HG02870 (cell line): ENCODE measurements around the gene FBXL16.

Experiments used
- ATAC-seq: cut with Tn5 transposase; IDR thresholded peaks from one replicate; pipeline ENCODE4 v1.9.1; 2021; ENCODE audit warnings: mild to moderate bottlenecking, moderate library complexity; ENCODE audit not compliant: unreplicated experiment

FBXL16 gene

DNA sequence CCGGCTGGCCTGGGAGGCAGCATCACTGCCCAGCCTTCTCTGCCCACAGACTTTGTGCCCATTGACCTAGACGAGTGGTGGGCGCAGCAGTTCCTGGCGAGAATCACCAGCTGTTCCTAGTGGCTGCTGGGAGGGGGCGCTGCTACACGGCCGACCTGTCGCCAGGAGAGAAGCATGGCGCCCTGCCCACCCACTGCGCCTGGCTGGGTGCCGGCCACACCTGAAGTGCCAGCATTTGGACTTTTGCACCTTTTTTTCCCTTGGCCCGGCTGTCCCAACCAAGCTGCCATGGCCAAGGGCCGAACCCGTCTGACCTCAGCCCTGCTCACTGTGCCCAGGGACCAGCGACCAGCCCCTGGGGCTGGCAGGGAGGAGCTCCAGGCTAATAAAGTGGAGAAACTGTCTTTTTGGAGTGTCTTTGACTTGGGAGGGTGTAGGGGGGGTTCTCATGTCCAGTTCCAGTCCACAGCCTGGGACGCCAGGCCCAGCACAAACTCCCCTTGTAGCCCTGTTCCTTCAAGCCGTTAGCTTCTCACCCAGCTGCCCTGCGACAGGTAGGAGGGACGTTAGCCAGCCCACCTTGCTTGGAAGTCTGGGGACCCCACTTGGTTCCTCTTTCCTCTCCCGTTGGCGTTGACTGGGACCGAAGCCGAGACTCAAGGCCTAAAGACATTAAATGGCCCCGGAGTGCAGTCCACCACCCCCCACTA lies 57.4 kb downstream of the FBXL16 start:
- ATAC-seq: no peak

DNA sequence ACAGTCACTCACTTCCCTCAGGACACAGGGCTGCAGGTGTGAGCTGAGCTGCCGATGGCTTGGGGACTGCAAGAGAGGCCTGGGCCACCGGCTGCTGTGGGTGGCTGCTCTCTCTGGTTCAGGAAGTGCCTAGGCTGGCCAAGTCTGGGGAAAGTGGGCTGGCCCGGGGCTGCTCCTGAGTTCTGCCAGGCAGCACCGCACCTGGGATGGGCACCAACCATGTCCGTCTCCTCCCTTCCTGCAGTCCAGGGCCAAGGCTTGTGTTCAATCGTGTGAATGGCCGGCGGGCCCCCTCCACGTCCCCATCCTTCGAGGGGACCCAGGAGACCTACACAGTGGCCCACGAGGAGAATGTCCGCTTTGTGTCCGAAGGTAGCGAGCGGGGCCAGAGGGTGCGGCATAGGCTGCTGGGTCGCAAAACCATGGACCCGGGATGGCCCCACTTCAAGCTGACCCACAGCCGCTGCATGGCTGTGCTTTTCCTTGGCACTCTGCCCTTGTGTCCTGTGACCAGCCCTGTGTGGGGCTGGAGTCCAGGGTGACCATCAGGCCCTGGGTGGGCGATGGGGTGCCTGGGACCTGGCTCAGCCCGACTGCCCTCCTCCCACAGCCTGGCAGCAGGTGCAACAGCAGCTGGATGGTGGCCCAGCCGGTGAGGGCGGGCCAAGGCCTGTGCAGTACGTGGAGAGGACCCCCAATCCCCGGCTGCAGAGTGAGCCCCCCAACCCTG lies 58.3 kb downstream of the FBXL16 start:
- no peak for ATAC-seq

DNA sequence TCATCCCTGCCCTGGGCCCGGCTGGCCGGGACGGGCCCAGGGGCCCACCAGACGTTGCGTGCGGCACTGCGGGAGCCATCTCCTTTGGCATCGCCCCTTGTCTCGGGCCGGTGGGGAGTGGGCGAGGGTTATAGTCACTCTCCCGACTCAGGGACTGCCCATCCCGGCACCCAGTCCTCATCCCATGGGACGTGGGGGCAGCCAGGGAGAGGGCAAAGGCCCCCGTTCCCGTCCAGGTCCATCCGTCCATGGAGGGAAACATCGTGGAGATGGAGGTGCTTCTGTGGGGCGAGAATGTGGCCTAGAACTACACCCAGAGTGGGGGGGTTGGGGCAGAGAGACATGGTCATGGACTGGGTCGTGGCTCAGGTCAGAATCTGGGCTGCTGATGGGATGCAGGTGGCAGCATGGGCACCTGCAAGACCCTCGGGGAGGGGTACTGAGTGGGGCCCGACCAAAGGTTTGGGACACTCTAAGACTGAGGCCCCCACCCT lies 58.9 kb downstream of the FBXL16 start:
- no peak for ATAC-seq

DNA sequence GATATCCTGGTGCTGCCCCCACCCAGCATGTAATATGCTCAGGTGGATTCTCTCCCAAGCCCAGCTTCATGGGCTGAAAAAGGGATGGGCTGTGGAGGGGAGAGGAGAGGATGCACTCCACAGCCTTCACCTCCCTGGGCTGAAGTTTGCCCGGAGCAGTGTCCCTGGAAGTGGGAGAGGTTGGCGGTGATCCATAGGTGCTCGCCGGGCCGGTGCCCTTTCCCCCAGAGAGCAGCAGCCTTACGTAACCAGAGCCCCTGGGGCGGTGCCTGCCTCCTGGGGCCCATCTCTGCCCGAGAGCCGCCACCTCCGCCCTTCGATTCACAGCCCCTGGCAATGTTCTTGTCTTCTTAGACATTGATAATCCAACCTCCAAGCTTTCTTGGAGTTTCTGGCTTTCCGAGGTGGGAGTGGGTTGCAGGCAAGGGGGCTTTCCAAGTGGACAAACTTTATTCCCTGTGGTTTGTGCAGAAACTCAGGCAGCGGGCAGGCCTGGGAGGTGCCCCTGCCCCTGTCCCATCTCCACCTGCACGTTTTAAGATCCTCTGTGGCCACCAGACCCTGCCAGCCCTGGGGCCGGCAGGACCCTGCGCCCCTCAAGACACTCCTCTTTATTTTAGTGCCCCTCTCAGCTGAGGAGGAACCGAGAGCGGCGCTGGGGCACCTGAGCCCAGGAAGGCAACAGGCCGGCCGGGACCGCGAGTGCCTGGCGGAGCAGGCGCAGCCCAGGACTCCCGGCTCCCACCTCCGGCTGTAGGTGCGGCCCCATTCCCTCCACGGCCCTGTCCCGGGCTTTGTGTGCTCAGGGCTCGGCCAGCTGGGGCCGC lies 59.5 kb downstream of the FBXL16 start:
- ATAC-seq: no peak

DNA sequence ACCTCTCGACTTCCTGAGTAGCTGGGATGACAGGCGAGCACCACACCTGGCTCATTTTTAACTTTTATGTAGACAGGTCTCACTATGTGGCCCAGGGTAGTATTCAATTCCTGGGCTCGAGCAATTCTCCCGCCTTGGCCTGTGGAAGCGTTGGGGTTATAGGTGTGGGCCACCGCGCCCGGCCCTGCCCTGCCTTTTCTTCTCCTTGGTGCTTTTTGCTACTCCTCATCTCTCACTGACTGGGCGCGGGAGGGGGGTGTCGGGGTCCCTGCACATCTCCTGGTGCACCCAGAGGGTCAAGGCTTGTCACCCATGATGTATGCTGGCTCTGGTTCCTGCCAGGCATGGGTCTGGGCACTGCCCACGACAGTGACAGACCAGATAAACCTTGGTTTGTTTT lies 61.0 kb downstream of the FBXL16 start:
- no peak for ATAC-seq

DNA sequence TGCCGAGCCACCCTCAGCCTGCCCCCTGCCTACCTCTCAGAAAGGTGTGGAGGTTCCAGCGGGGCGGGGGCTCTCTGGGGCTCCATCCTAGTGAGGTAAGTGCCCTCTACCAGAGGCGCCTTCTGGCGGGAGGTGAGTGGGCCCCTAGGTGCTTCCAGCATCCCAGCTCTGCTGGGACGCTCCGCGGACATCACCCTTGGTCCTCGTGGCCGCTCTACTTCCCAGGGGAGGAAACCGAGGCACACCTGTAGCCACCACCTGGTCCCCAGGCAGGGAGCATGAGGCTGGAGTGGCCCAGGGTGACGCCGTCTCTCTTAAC lies 62.6 kb downstream of the FBXL16 start:
- ATAC-seq: no peak
